ENCODE data around the gene LUZP4.

GRCh38 chrX:115284877-115285276, 4.6 kb upstream of the LUZP4 start:
- TF ChIP-seq, protein P1, sequence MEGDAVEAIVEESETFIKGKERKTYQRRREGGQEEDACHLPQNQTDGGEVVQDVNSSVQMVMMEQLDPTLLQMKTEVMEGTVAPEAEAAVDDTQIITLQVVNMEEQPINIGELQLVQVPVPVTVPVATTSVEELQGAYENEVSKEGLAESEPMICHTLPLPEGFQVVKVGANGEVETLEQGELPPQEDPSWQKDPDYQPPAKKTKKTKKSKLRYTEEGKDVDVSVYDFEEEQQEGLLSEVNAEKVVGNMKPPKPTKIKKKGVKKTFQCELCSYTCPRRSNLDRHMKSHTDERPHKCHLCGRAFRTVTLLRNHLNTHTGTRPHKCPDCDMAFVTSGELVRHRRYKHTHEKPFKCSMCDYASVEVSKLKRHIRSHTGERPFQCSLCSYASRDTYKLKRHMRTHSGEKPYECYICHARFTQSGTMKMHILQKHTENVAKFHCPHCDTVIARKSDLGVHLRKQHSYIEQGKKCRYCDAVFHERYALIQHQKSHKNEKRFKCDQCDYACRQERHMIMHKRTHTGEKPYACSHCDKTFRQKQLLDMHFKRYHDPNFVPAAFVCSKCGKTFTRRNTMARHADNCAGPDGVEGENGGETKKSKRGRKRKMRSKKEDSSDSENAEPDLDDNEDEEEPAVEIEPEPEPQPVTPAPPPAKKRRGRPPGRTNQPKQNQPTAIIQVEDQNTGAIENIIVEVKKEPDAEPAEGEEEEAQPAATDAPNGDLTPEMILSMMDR (IDR thresholded peaks at IDR 0.05; ENCODE audit: low read length) = no peak
- no peak for TF ChIP-seq EZH2phosphoT487 (IDR thresholded peaks at IDR 0.05; ENCODE audit: low read length)

Measured in MM.1S (cell line).